MM.1S (cell line): ENCODE results near the gene TRUB2.
"Not testable (repeated sequence)": the region's sequence is repeated elsewhere in the genome, so short reads cannot be mapped to it uniquely, and the experiment has no call there.

Source experiments
- EZH2 ChIP-seq: fragments of 300-600 bp; sonication (generic); optimal IDR thresholded peaks from 2 replicates; pipeline ENCODE3; 2017; ENCODE audit warnings: low read depth, mild to moderate bottlenecking, antibody characterized with exemption, low read length, mixed read lengths
- TF ChIP-seq, protein P1 (sequence below): fragments of 300-600 bp; sonication (generic); IDR thresholded peaks from 2 replicates; pipeline ENCODE4 v1.5.1; 2016; ENCODE audit warnings: antibody characterized with exemption, low read length, mixed read lengths

DNA sequence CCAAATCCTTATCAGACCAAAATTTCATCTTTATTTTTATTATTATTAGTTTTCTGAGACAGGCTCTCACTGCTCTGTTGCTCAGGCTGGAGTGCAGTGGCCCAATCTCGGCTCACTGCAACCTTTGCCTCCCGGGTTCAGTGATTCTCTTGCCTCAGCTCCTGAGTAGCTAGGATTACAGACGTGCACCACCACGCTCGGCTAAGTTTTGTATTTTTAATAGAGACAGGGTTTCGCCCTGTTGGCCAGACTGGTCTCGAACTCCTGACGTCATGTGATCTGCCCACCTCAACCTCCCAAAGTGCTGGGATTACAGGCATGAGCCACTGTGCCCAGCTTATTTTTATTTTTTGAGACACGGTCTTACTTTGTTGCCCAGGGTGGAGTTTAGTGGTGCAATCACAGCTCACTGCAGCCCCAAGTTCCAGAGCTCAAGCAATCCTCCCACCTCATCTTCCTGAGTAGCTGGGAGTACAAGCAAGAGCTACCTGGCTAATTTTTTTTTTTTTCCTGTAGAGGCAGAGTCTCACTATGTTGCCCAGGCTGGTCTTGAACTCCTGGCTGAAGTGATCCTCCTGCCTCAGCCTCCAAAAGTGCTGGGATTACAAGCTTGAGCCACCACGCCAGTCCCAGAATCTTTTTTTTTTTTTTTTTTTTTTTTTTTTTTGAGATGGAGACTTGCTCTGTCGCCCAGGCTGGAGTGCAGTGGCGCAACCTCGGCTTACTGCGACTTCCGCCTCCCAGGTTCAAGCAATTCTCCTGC, 16.8 kb upstream of the TRUB2 start:
- TF ChIP-seq, protein P1, sequence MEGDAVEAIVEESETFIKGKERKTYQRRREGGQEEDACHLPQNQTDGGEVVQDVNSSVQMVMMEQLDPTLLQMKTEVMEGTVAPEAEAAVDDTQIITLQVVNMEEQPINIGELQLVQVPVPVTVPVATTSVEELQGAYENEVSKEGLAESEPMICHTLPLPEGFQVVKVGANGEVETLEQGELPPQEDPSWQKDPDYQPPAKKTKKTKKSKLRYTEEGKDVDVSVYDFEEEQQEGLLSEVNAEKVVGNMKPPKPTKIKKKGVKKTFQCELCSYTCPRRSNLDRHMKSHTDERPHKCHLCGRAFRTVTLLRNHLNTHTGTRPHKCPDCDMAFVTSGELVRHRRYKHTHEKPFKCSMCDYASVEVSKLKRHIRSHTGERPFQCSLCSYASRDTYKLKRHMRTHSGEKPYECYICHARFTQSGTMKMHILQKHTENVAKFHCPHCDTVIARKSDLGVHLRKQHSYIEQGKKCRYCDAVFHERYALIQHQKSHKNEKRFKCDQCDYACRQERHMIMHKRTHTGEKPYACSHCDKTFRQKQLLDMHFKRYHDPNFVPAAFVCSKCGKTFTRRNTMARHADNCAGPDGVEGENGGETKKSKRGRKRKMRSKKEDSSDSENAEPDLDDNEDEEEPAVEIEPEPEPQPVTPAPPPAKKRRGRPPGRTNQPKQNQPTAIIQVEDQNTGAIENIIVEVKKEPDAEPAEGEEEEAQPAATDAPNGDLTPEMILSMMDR = not testable (repeated sequence)
- not testable (repeated sequence) for TF ChIP-seq EZH2
